Thyroid gland (tissue), 4 donors: ENCODE measurements around the gene MTHFR.

Source experiments
- POLR2A ChIP-seq, 2 donors: fragments of 450-650 bp; IDR thresholded peaks; one replicate each; pipeline ENCODE4 v1.6.1; 2017; ENCODE audit warnings: antibody characterized with exemption in 2 of 2, mild to moderate bottlenecking in 2 of 2, moderate library complexity in 1 of 2
- TF ChIP-seq, protein P1 (sequence below), 6 experiments: fragments of 200-600 bp in 3 of 6; fragments of 450-650 bp in 3 of 6; sonication (generic) in 3 of 6; IDR thresholded peaks; one replicate each; pipeline ENCODE4 v1.5.1; 2016 to 2019; ENCODE audit warnings: antibody characterized with exemption in 6 of 6, mild to moderate bottlenecking in 2 of 6, inconsistent platforms in 1 of 6, moderate library complexity in 1 of 6

DNA sequence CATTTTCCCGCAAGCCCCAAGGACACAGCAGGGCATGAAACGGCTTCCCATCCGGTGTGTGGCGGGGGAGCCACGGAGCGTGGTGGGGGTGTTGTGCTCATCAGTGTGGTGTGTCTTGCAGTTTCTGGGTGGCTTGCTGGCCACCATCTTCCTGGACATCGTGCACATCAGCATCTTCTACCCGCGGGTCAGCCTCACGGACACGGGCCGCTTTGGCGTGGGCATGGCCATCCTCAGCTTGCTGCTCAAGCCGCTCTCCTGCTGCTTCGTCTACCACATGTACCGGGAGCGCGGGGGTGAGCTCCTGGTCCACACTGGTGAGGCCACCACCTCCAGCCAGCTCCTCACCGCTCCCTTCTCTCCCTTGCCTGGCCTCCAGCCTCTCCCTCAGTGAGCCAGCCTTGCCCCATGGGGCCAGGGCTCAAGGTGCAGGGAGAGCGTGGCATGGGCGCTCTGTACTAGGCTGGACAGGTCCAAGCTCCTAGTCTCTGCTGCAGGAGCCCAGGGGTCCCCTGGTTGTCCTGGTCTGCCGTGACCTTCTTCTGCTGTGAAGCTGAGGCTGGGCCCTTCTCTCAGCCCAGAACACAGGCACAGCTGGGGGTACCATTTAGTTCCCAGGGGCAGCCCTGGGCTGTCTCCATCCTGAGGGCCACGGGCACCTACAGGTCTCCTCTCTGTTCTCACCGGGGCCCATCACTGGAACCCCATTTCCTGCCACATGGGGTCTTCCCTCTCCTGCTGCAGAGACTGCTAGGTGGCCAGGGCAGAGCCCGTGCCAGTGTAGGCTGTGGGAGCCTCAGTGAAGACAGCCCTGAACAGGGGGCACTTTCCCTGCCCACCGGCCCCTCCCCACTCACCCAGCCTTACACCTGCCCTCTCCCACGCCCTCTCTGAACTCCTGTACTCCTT is 57.2 kb downstream of the MTHFR start:
- TF ChIP-seq, protein P1, sequence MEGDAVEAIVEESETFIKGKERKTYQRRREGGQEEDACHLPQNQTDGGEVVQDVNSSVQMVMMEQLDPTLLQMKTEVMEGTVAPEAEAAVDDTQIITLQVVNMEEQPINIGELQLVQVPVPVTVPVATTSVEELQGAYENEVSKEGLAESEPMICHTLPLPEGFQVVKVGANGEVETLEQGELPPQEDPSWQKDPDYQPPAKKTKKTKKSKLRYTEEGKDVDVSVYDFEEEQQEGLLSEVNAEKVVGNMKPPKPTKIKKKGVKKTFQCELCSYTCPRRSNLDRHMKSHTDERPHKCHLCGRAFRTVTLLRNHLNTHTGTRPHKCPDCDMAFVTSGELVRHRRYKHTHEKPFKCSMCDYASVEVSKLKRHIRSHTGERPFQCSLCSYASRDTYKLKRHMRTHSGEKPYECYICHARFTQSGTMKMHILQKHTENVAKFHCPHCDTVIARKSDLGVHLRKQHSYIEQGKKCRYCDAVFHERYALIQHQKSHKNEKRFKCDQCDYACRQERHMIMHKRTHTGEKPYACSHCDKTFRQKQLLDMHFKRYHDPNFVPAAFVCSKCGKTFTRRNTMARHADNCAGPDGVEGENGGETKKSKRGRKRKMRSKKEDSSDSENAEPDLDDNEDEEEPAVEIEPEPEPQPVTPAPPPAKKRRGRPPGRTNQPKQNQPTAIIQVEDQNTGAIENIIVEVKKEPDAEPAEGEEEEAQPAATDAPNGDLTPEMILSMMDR (IDR thresholded peaks at IDR 0.05): no peak
- no peak for TF ChIP-seq POLR2A (IDR thresholded peaks at IDR 0.05)
